ENCODE results near the gene CENPM. TPM values are rescaled to one million over a fixed set of nuclear protein-coding genes. Genes with fewer than 3 reads are reported as not detected.

CENPM gene
- total RNA-seq, 2 donors from 2014 or later = 10.3 to 10.8 TPM

GRCh38 chr22:41902016-41902415, 44.9 kb downstream of the CENPM start:
- H3K9me3 ChIP-seq = no peaks in the 10 kb centered on the region
- H3K4me3 ChIP-seq = no peak overlapping the region
- H3K4me1 ChIP-seq (replicated peaks) = no peaks in the 10 kb centered on the region
- DNase-seq (ENCODE audit: low spot score) = no peak
- no peak overlapping the region for H3K27ac ChIP-seq
- peaks cover 6 to 12% of the 10 kb centered on the region in 2 donors for H3K36me3 ChIP-seq
- TF ChIP-seq POLR2AphosphoS5 (IDR thresholded peaks at IDR 0.05) = no peak
- TF ChIP-seq CTCF (IDR thresholded peaks at IDR 0.05) = no peak
- TF ChIP-seq POLR2A (IDR thresholded peaks at IDR 0.05) = no peak
- intact Hi-C loops (cut with DNase I) = no loop called here
- WGBS = 86% methylated on average over 7 of the region's 7 CpGs
- H3K27me3 ChIP-seq (replicated peaks; ENCODE audit: insufficient read depth) = no peaks in the 10 kb centered on the region

GRCh38 chr22:41900652-41901312, 46.2 kb downstream of the CENPM start:
- TF ChIP-seq CTCF (IDR thresholded peaks at IDR 0.05) (no peak), POLR2AphosphoS5 (IDR thresholded peaks at IDR 0.05) (no peak), POLR2A (IDR thresholded peaks at IDR 0.05) (no peak)
- no peaks in the 10 kb centered on the region for H3K9me3 ChIP-seq
- no peak overlapping the region for H3K4me3 ChIP-seq
- DNase-seq (ENCODE audit: low spot score) = no peak
- H3K27me3 ChIP-seq (replicated peaks; ENCODE audit: insufficient read depth) = no peaks in the 10 kb centered on the region
- intact Hi-C loops (cut with DNase I) = no loop called here
- peaks cover 6 to 12% of the 10 kb centered on the region in 2 donors for H3K36me3 ChIP-seq
- 93% methylated on average over 7 of the region's 8 CpGs for WGBS
- no peaks in the 10 kb centered on the region for H3K4me1 ChIP-seq (replicated peaks)
- H3K27ac ChIP-seq = no peak overlapping the region

GRCh38 chr22:41899992-41900651, 46.8 kb downstream of the CENPM start:
- intact Hi-C loops (cut with DNase I) = no loop called here
- no peak overlapping the region for H3K4me3 ChIP-seq
- H3K27ac ChIP-seq = no peak overlapping the region
- no peak for DNase-seq (ENCODE audit: low spot score)
- H3K9me3 ChIP-seq = no peaks in the 10 kb centered on the region
- H3K4me1 ChIP-seq (replicated peaks) = no peaks in the 10 kb centered on the region
- TF ChIP-seq CTCF (IDR thresholded peaks at IDR 0.05) (no peak), POLR2AphosphoS5 (IDR thresholded peaks at IDR 0.05) (no peak), POLR2A (IDR thresholded peaks at IDR 0.05) (no peak)
- WGBS = 76% methylated on average over 13 of the region's 13 CpGs
- peaks cover 6 to 12% of the 10 kb centered on the region in 2 donors for H3K36me3 ChIP-seq
- no peaks in the 10 kb centered on the region for H3K27me3 ChIP-seq (replicated peaks; ENCODE audit: insufficient read depth)

GRCh38 chr22:41899110-41899509, 47.8 kb downstream of the CENPM start:
- H3K4me1 ChIP-seq (replicated peaks) = no peaks in the 10 kb centered on the region
- intact Hi-C loops (cut with DNase I) = no loop called here
- no peaks in the 10 kb centered on the region for H3K27me3 ChIP-seq (replicated peaks; ENCODE audit: insufficient read depth)
- H3K4me3 ChIP-seq = no peak overlapping the region
- no peak overlapping the region for H3K27ac ChIP-seq
- H3K9me3 ChIP-seq = no peaks in the 10 kb centered on the region
- peaks cover 6 to 12% of the 10 kb centered on the region in 2 donors for H3K36me3 ChIP-seq
- DNase-seq (ENCODE audit: low spot score) = no peak
- TF ChIP-seq POLR2AphosphoS5 (IDR thresholded peaks at IDR 0.05) = no peak
- no peak for TF ChIP-seq POLR2A (IDR thresholded peaks at IDR 0.05)
- no peak for TF ChIP-seq CTCF (IDR thresholded peaks at IDR 0.05)
- WGBS = 89% methylated on average over 5 of the region's 5 CpGs

GRCh38 chr22:41898645-41899044, 48.3 kb downstream of the CENPM start:
- intact Hi-C loops (cut with DNase I) = no loop called here
- no peaks in the 10 kb centered on the region for H3K9me3 ChIP-seq

More at GRCh38 chr22:41898645-41899044, 48.3 kb downstream of the CENPM start:
- H3K27ac ChIP-seq = no peak overlapping the region
- WGBS = 88% methylated on average over 11 of the region's 11 CpGs
- H3K4me1 ChIP-seq (replicated peaks) = no peaks in the 10 kb centered on the region
- no peak overlapping the region for H3K4me3 ChIP-seq
- H3K36me3 ChIP-seq = peaks cover 6 to 12% of the 10 kb centered on the region in 2 donors
- TF ChIP-seq CTCF (IDR thresholded peaks at IDR 0.05) (no peak), POLR2A (IDR thresholded peaks at IDR 0.05) (no peak), POLR2AphosphoS5 (IDR thresholded peaks at IDR 0.05) (no peak)
- no peak for DNase-seq (ENCODE audit: low spot score)
- no peaks in the 10 kb centered on the region for H3K27me3 ChIP-seq (replicated peaks; ENCODE audit: insufficient read depth)

Measured in prostate gland (tissue), 2 donors.